Keratinocyte (primary cell): ENCODE data around the gene ST6GALNAC6. TPM values are rescaled to one million over a fixed set of nuclear protein-coding genes. Genes with fewer than 3 reads are reported as not detected.

Experiments used
- DNase-seq: peaks from one replicate; pipeline ENCODE4 v3.0.0-alpha.2; 2011; ENCODE audit warnings: low read depth, missing footprints, low spot score
- FAIRE-seq: peaks from 2 replicates; lab custom pipeline; 2011; peaks lifted over from hg19 to GRCh38; lab: Jason Lieb, UNC
- H2AFZ ChIP-seq: 2 replicates; pipeline ENCODE4 v1.6.0; 2012; ENCODE audit warnings: low read length, control low read depth, inconsistent platforms; ENCODE audit not compliant: control insufficient read depth
- H3K27ac ChIP-seq: 2 replicates; pipeline ENCODE4 v1.5.1; 2011; ENCODE audit warnings: low read length; ENCODE audit not compliant: control insufficient read depth, insufficient read depth
- H3K27me3 ChIP-seq: 3 replicates; pipeline ENCODE4 v1.6.0; 2011; ENCODE audit warnings: low read length; ENCODE audit not compliant: control insufficient read depth, insufficient read depth; ENCODE audit errors: extremely low read depth
- H3K36me3 ChIP-seq, 2 experiments: 2 replicates in 1 of 2; 3 replicates in 1 of 2; pipeline ENCODE4 v1.5.1; 2011; ENCODE audit warnings: low read length in 2 of 2, mild to moderate bottlenecking in 1 of 2; ENCODE audit not compliant: control insufficient read depth in 2 of 2, insufficient read depth in 2 of 2; ENCODE audit errors: extremely low read depth in 1 of 2
- H3K4me1 ChIP-seq: 3 replicates; pipeline ENCODE4 v1.5.1; 2011; ENCODE audit warnings: low read length; ENCODE audit not compliant: control insufficient read depth, insufficient read depth; ENCODE audit errors: extremely low read depth
- H3K4me2 ChIP-seq: 3 replicates; pipeline ENCODE4 v1.6.0; 2011; ENCODE audit warnings: low read depth, low read length; ENCODE audit not compliant: control insufficient read depth, insufficient read depth; ENCODE audit errors: extremely low read depth
- H3K4me3 ChIP-seq, 3 experiments: fragments of 200-600 bp in 1 of 3; sonication (generic) in 1 of 3; 2 replicates in 2 of 3; 3 replicates in 1 of 3; pipeline ENCODE4 v1.5.1; 2011 to 2016; ENCODE audit warnings: low read length in 3 of 3, mild to moderate bottlenecking in 3 of 3, control low read depth in 2 of 3, inconsistent platforms in 1 of 3, low read depth in 1 of 3, mixed read lengths in 1 of 3, mixed run types in 1 of 3, moderate library complexity in 1 of 3; ENCODE audit not compliant: control insufficient read depth in 2 of 3, insufficient read depth in 2 of 3; ENCODE audit errors: extremely low read depth in 1 of 3
- H3K79me2 ChIP-seq: 2 replicates; pipeline ENCODE4 v1.6.0; 2012; ENCODE audit warnings: low read length; ENCODE audit not compliant: control insufficient read depth, insufficient read depth
- H3K9ac ChIP-seq: 3 replicates; pipeline ENCODE4 v1.6.0; 2011; ENCODE audit warnings: low read length; ENCODE audit not compliant: control insufficient read depth, insufficient read depth; ENCODE audit errors: extremely low read depth
- H3K9me1 ChIP-seq: 3 replicates; pipeline ENCODE4 v1.6.0; 2011; ENCODE audit warnings: low read length; ENCODE audit not compliant: control insufficient read depth, insufficient read depth; ENCODE audit errors: extremely low read depth
- H3K9me3 ChIP-seq: 2 replicates; pipeline ENCODE4 v1.5.1; 2012; ENCODE audit warnings: low read depth, low read length; ENCODE audit not compliant: control insufficient read depth
- H4K20me1 ChIP-seq: 3 replicates; pipeline ENCODE4 v1.6.0; 2011; ENCODE audit warnings: low read length; ENCODE audit not compliant: control insufficient read depth, insufficient read depth; ENCODE audit errors: extremely low read depth
- CTCF ChIP-seq, 3 experiments: IDR thresholded peaks in 1 of 3; conservative IDR thresholded peaks in 1 of 3; optimal IDR thresholded peaks in 1 of 3; 2 replicates in 2 of 3; 3 replicates in 1 of 3; pipeline versions ENCODE3 to v1.5.1; 2011; ENCODE audit warnings: low read length in 3 of 3, mild to moderate bottlenecking in 3 of 3, moderate library complexity in 2 of 3, control low read depth in 1 of 3, inconsistent platforms in 1 of 3; ENCODE audit not compliant: insufficient read depth in 2 of 3; ENCODE audit errors: extremely low read depth in 1 of 3
- EZH2 ChIP-seq: IDR thresholded peaks from one replicate; pipeline ENCODE4 v1.6.1; 2012; ENCODE audit warnings: inconsistent platforms, mild to moderate bottlenecking, low read length, moderate library complexity
- dilution Hi-C: fragments of 300-500 bp; cut with MboI; formaldehyde crosslinking; loops from one replicate; pipeline ENCODE4 v1.7.0; 2020; ENCODE audit warnings: low sequenced_read_pairs; ENCODE audit not compliant: extremely low pct_ligation_motif_present
- polyA plus RNA-seq, 5 experiments: library from polyadenylated mRNA; depleted of rRNA in 3 of 5; stranded (reverse) in 3 of 5; stranded (forward) in 1 of 5; unstranded in 1 of 5; fragments of >200 nt; gene quantifications; 1 replicate in 1 of 5; 2 replicates in 3 of 5; 3 replicates in 1 of 5; pipeline versions ENCODE4 v1.2.1 to v1.2.3, GENCODE V29; 2011 to 2012; ENCODE audit warnings: missing spikeins in 2 of 5, low read depth in 1 of 5, low replicate concordance in 1 of 5

The ST6GALNAC6 gene
- polyA plus RNA-seq, 1 donor (not counting 4 experiments of a cell fraction or from before 2014, with no cell fraction given), result 21.1 TPM

- FAIRE-seq, result no peak
- no peak for DNase-seq
Observed at GRCh38 chr9:127912882-127913281, 13.5 kb upstream of the ST6GALNAC6 start.

GRCh38 chr9:127912296-127912695, 12.9 kb upstream of the ST6GALNAC6 start:
- dilution Hi-C loops, result no loop called here
- Histone ChIP-seq H3K4me3 (no peak overlapping the region), H3K9me1 (no peaks in the 10 kb centered on the region), H3K4me1 (peaks cover 2% of the 10 kb centered on the region), H2AFZ (no peak overlapping the region), H3K79me2 (no peaks in the 10 kb centered on the region), H3K9ac (no peak overlapping the region), H3K4me2 (no peak overlapping the region), H3K36me3 (peaks cover 0 to 4% of the 10 kb centered on the region in 2 experiments), H3K27me3 (no peaks in the 10 kb centered on the region), H3K9me3 (no peaks in the 10 kb centered on the region), H4K20me1 (no peaks in the 10 kb centered on the region), H3K27ac (no peak overlapping the region)
- no peak for TF ChIP-seq EZH2
- no peak for TF ChIP-seq CTCF (optimal IDR thresholded peaks at IDR 0.05 in 1 of 3, IDR thresholded peaks at IDR 0.05 in 1 of 3, conservative IDR thresholded peaks at IDR 0.05 in 1 of 3; ENCODE audit: extremely low read depth in 1 of 3, insufficient read depth in 2 of 3, low read length in 3 of 3)
- FAIRE-seq (no peak), DNase-seq (no peak)

More at GRCh38 chr9:127912882-127913281, 13.5 kb upstream of the ST6GALNAC6 start:
- Histone ChIP-seq H3K9me1 (no peaks in the 10 kb centered on the region), H3K27me3 (no peaks in the 10 kb centered on the region), H3K4me2 (no peak overlapping the region), H3K9me3 (no peaks in the 10 kb centered on the region), H3K36me3 (peaks cover 0 to 4% of the 10 kb centered on the region in 2 experiments), H3K9ac (no peak overlapping the region), H4K20me1 (no peaks in the 10 kb centered on the region), H3K79me2 (no peaks in the 10 kb centered on the region), H3K27ac (no peak overlapping the region), H3K4me3 (no peak overlapping the region), H3K4me1 (peaks cover 7% of the 10 kb centered on the region), H2AFZ (no peak overlapping the region)
- TF ChIP-seq EZH2, result no peak
- no peak for TF ChIP-seq CTCF (optimal IDR thresholded peaks at IDR 0.05 in 1 of 3, IDR thresholded peaks at IDR 0.05 in 1 of 3, conservative IDR thresholded peaks at IDR 0.05 in 1 of 3; ENCODE audit: extremely low read depth in 1 of 3, insufficient read depth in 2 of 3, low read length in 3 of 3)
- dilution Hi-C loops, result no loop called here
